HUES64 (cell line): ENCODE measurements around the gene DPM3.
"Not testable (repeated sequence)": the region's sequence is repeated elsewhere in the genome, so short reads cannot be mapped to it uniquely, and the experiment has no call there.

Experiments
- H3K27ac ChIP-seq: 2 replicates; pipeline ENCODE4 v1.7.0; 2013; ENCODE audit warnings: low read depth, low read length, inconsistent platforms
- H3K27me3 ChIP-seq: 2 replicates; pipeline ENCODE4 v1.6.1; 2013; ENCODE audit warnings: mild to moderate bottlenecking, low read length; ENCODE audit not compliant: insufficient read depth
- H3K36me3 ChIP-seq: 2 replicates; pipeline ENCODE4 v1.6.1; 2013; ENCODE audit warnings: mild to moderate bottlenecking, low read length; ENCODE audit not compliant: insufficient read depth
- H3K4me1 ChIP-seq: 2 replicates; pipeline ENCODE4 v1.6.1; 2013; ENCODE audit warnings: mild to moderate bottlenecking, low read length, moderate library complexity; ENCODE audit not compliant: insufficient read depth
- H3K4me3 ChIP-seq: 2 replicates; pipeline ENCODE4 v1.5.1; 2013; ENCODE audit warnings: mild to moderate bottlenecking, low read length, moderate library complexity
- H3K9ac ChIP-seq: 2 replicates; pipeline ENCODE4 v1.6.1; 2013; ENCODE audit warnings: mild to moderate bottlenecking, low read depth, low read length
- H3K9me3 ChIP-seq: 2 replicates; pipeline ENCODE4 v1.6.1; 2013; ENCODE audit warnings: low read depth, low read length; ENCODE audit not compliant: insufficient read depth
- WGBS: fragments of 150-250, 120-280 bp; methylation state at CpG from one replicate; pipeline ENCODE4 v1.1.7; 2013; ENCODE audit warnings: missing lambda C conversion rate; 5-methylcytosine and 5-hydroxymethylcytosine counted together

DPM3 gene

DNA sequence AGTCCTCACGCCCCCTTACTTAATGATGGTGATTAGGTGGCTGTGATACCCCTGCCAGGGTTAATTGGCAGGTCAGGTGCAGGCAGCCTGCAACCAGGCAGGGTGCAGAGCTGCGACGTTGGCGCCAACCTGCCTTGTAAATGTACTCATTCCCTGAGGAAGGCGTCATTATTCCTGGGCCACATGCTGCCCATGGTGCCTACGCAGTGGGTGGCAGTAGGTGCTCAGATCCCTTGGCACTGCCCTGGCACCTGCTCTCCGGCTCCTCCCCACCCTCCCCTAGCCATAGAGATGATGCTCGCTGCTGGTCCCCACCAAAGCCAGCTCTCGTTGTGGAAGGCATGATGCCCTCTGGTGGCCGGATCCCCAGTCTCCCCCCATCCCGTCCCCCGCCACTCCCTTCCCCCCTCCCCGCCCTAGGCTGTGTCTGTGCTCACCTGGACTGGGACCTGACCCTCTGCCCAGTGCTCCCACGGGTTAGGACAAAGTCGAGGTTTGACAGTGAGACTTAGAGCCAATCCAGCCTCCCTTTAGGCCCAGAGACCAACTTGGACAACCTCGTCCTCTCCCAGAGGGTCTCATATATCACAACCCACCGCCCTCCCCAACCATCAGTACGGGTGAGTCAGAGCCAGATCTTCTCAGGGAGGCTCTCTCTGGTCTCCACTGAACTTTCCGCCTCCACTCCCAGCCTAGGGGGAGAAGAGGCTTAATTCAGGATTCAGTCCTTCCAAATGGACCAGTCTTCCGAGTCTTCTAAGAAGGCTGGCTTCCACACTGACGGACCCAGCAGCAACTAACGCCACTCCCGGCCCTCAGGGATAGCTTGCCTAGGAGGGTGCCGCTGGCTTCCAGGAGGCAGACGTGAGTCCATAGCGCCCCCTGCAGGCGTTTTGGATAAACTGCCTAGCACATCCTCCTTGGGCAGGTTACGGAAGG lies 27.1 kb upstream of the DPM3 start:
- Histone ChIP-seq H3K4me1 (peaks cover 14% of the 10 kb centered on the region), H3K9ac (peak overlapping the region; percentile 14; the same call in 1 of the 2 replicates), H3K27me3 (no peaks in the 10 kb centered on the region), H3K36me3 (peaks cover 18% of the 10 kb centered on the region), H3K4me3 (peak overlapping the region; percentile 56), H3K27ac (no peak overlapping the region), H3K9me3 (no peaks in the 10 kb centered on the region)
- WGBS: 15% methylated on average over 26 of the region's 28 CpGs

- H3K36me3 ChIP-seq: peaks cover 18% of the 10 kb centered on the region
- peaks cover 8% of the 10 kb centered on the region; the same call in 1 of the 2 replicates for H3K4me1 ChIP-seq
- no peaks in the 10 kb centered on the region for H3K9me3 ChIP-seq
- H3K27me3 ChIP-seq: no peaks in the 10 kb centered on the region
- peak overlapping the region; percentile 39 for H3K4me3 ChIP-seq
- peak overlapping the region; percentile 14; the same call in 1 of the 2 replicates for H3K9ac ChIP-seq
- WGBS: 69% methylated on average over 27 of the region's 27 CpGs
- no peak overlapping the region for H3K27ac ChIP-seq
These were observed 26.3 kb upstream of the DPM3 start for GRCh38 chr1:155166471-155167165.

GRCh38 chr1:155166051-155166470 lies 25.7 kb upstream of the DPM3 start:
- peak overlapping the region; percentile 26; the same call in 1 of the 2 replicates for H3K4me3 ChIP-seq
- H3K27ac ChIP-seq: no peak overlapping the region
- no peaks in the 10 kb centered on the region for H3K9me3 ChIP-seq
- H3K9ac ChIP-seq: no peak overlapping the region
- H3K36me3 ChIP-seq: peaks cover 18% of the 10 kb centered on the region
- WGBS: 69% methylated on average over 8 of the region's 8 CpGs
- H3K4me1 ChIP-seq: peaks cover 8% of the 10 kb centered on the region; the same call in 1 of the 2 replicates
- H3K27me3 ChIP-seq: no peaks in the 10 kb centered on the region

- not testable (repeated sequence) for H3K36me3 ChIP-seq, H3K4me1 ChIP-seq, H3K9me3 ChIP-seq, H3K4me3 ChIP-seq, H3K9ac ChIP-seq, H3K27ac ChIP-seq, H3K27me3 ChIP-seq
- 96% methylated on average over 11 of the region's 11 CpGs for WGBS
These were observed 24.3 kb upstream of the DPM3 start for GRCh38 chr1:155164625-155165024.

DNA sequence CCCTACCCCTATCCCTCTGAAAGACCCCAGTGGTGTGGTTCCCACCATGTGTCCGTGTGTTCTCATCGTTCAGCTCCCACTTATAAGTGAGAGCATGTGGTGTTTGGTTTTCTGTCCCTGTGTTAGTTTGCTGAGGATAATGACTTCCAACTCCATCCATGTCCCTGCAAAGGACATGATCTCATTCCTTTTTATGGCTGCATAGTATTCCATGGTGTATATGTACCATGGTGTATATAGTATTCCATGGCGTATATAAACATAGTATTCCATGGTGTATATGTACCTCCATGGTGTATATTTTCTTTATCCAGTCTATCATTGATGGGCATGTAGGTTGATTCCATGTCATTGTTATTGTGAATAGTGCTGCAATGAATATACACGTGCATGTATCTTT lies 23.5 kb upstream of the DPM3 start:
- H3K36me3 ChIP-seq, H3K27me3 ChIP-seq, H3K9ac ChIP-seq, H3K9me3 ChIP-seq, H3K4me3 ChIP-seq, H3K4me1 ChIP-seq, H3K27ac ChIP-seq: not testable (repeated sequence)
- WGBS: 92% methylated on average over 4 of the region's 4 CpGs

DNA sequence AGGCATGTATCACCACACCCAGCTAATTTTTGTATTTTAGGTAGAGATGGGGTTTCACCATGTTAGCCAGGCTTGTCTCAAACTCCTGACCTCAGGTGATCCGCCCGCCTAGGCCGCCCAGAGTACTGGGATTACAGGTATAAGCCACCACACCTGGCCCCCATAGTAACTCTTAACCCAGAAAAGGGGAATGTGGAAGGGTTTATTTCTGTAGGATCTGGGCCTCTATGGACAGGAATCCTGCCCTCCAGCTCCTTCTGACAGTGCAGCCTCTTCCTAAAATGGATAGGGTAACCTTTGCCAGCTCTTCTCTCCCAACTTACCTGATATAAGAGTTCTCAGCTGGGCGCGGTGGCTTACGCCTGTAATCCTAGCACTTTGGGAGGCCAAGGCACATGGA lies 22.3 kb upstream of the DPM3 start:
- WGBS: 98% methylated on average over 6 of the region's 6 CpGs
- H3K4me1 ChIP-seq, H3K27ac ChIP-seq, H3K9ac ChIP-seq, H3K9me3 ChIP-seq, H3K4me3 ChIP-seq, H3K36me3 ChIP-seq, H3K27me3 ChIP-seq: not testable (repeated sequence)

- H3K9ac ChIP-seq: no peak overlapping the region
- H3K4me3 ChIP-seq: no peak overlapping the region
- no peaks in the 10 kb centered on the region for H3K27me3 ChIP-seq
- no peaks in the 10 kb centered on the region for H3K36me3 ChIP-seq
- no peak overlapping the region for H3K27ac ChIP-seq
- H3K4me1 ChIP-seq: no peaks in the 10 kb centered on the region
- no peaks in the 10 kb centered on the region for H3K9me3 ChIP-seq
- 90% methylated on average over 8 of the region's 8 CpGs for WGBS
These were observed 19.8 kb upstream of the DPM3 start for GRCh38 chr1:155160128-155160527.

GRCh38 chr1:155158991-155159390 lies 18.7 kb upstream of the DPM3 start:
- H3K27ac ChIP-seq: no peak overlapping the region
- WGBS: 88% methylated on average over 1 of the region's 1 CpG
- no peak overlapping the region for H3K9ac ChIP-seq
- H3K4me3 ChIP-seq: no peak overlapping the region
- H3K27me3 ChIP-seq: no peaks in the 10 kb centered on the region
- H3K9me3 ChIP-seq: no peaks in the 10 kb centered on the region
- H3K4me1 ChIP-seq: no peaks in the 10 kb centered on the region
- no peaks in the 10 kb centered on the region for H3K36me3 ChIP-seq

- not testable (repeated sequence) for H3K9ac ChIP-seq, H3K27me3 ChIP-seq, H3K4me1 ChIP-seq, H3K4me3 ChIP-seq, H3K9me3 ChIP-seq, H3K36me3 ChIP-seq, H3K27ac ChIP-seq
- whole genome bisulfite sequencing: 53% methylated on average over 2 of the region's 3 CpGs
These were observed 15.8 kb upstream of the DPM3 start for GRCh38 chr1:155155996-155156643.

DNA sequence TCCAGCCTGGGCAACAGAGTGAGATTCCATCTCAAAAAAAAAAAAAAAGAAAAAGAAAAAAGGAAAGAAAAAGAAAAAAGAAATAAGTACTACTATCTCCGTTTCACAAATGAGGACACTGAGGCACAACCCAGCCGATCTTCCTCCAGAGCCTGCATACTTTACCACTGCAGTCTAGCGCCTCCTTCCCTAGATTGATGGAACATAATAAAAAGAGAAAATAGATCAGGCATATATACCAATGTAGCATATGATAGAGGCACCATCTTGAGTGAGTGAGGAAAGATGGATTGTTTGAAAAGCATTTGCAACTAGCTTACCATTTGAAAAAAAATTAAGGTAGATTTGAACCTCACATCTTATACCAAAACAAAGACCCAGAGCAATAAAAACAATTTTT lies 5.2 kb upstream of the DPM3 start:
- Histone ChIP-seq H3K4me3 (no peak overlapping the region), H3K27me3 (peaks cover 5% of the 10 kb centered on the region; the same call in 1 of the 2 replicates), H3K9me3 (no peaks in the 10 kb centered on the region), H3K36me3 (no peaks in the 10 kb centered on the region), H3K4me1 (no peaks in the 10 kb centered on the region), H3K9ac (no peak overlapping the region), H3K27ac (no peak overlapping the region)
- WGBS: no CpG with 5 or more reads among the region's 3 CpGs

- H3K27ac ChIP-seq: no peak overlapping the region
- H3K9me3 ChIP-seq: no peaks in the 10 kb centered on the region
- no peak overlapping the region for H3K9ac ChIP-seq
- H3K4me3 ChIP-seq: no peak overlapping the region
- H3K27me3 ChIP-seq: peaks cover 5% of the 10 kb centered on the region; the same call in 1 of the 2 replicates
- peaks cover 10% of the 10 kb centered on the region; the same call in 1 of the 2 replicates for H3K36me3 ChIP-seq
- 90% methylated on average over 7 of the region's 7 CpGs for WGBS
- peaks cover 8% of the 10 kb centered on the region; the same call in 1 of the 2 replicates for H3K4me1 ChIP-seq
These were observed 1.4 kb upstream of the DPM3 start for GRCh38 chr1:155141749-155142148.
